Measurements from ENCODE around the gene ADGRB2.

Gene ADGRB2

GRCh38 chr1:31801458-31801857 is 37.3 kb upstream of the ADGRB2 start:
- DNase-seq (ENCODE audit: insufficient read length) (no peak), FAIRE-seq (no peak)
- no peak for TF ChIP-seq POLR2AphosphoS5 (IDR thresholded peaks at IDR 0.05; ENCODE audit: low read depth, low read length)
- no peak for TF ChIP-seq TAF1 (IDR thresholded peaks at IDR 0.05; ENCODE audit: borderline replicate concordance, low read depth, low read length)
- no peak for TF ChIP-seq POLR2A (IDR thresholded peaks at IDR 0.05; ENCODE audit: low read depth, low read length)

- no peak for FAIRE-seq
Observed at GRCh38 chr1:31800674-31800967, 36.5 kb upstream of the ADGRB2 start.

GRCh38 chr1:31799895-31800673 is 35.9 kb upstream of the ADGRB2 start:
- TF ChIP-seq POLR2A (IDR thresholded peaks at IDR 0.05; ENCODE audit: low read depth, low read length) (no peak), POLR2AphosphoS5 (IDR thresholded peaks at IDR 0.05; ENCODE audit: low read depth, low read length) (no peak), TAF1 (IDR thresholded peaks at IDR 0.05; ENCODE audit: borderline replicate concordance, low read depth, low read length) (no peak)
- DNase-seq (ENCODE audit: insufficient read length) (no peak), FAIRE-seq (no peak)

More at GRCh38 chr1:31800674-31800967, 36.5 kb upstream of the ADGRB2 start:
- DNase-seq (ENCODE audit: insufficient read length): no peak
- TF ChIP-seq TAF1 (IDR thresholded peaks at IDR 0.05; ENCODE audit: borderline replicate concordance, low read depth, low read length) (no peak), POLR2A (IDR thresholded peaks at IDR 0.05; ENCODE audit: low read depth, low read length) (no peak), POLR2AphosphoS5 (IDR thresholded peaks at IDR 0.05; ENCODE audit: low read depth, low read length) (no peak)

- no peak for DNase-seq (ENCODE audit: insufficient read length)
- no peak for FAIRE-seq
- TF ChIP-seq TAF1 (IDR thresholded peaks at IDR 0.05; ENCODE audit: borderline replicate concordance, low read depth, low read length) (no peak), POLR2A (IDR thresholded peaks at IDR 0.05; ENCODE audit: low read depth, low read length) (no peak), POLR2AphosphoS5 (IDR thresholded peaks at IDR 0.05; ENCODE audit: low read depth, low read length) (no peak)
Observed at GRCh38 chr1:31799196-31799894, 35.2 kb upstream of the ADGRB2 start.

- FAIRE-seq (no peak), DNase-seq (ENCODE audit: insufficient read length) (no peak)
Observed at GRCh38 chr1:31798433-31799195, 34.5 kb upstream of the ADGRB2 start.

GRCh38 chr1:31798086-31798432 is 33.9 kb upstream of the ADGRB2 start:
- DNase-seq (ENCODE audit: insufficient read length) (no peak), FAIRE-seq (no peak)
- no peak for TF ChIP-seq POLR2A (IDR thresholded peaks at IDR 0.05; ENCODE audit: low read depth, low read length)
- no peak for TF ChIP-seq POLR2AphosphoS5 (IDR thresholded peaks at IDR 0.05; ENCODE audit: low read depth, low read length)

More at GRCh38 chr1:31798433-31799195, 34.5 kb upstream of the ADGRB2 start:
- TF ChIP-seq POLR2AphosphoS5 (IDR thresholded peaks at IDR 0.05; ENCODE audit: low read depth, low read length): no peak
- TF ChIP-seq TAF1 (IDR thresholded peaks at IDR 0.05; ENCODE audit: borderline replicate concordance, low read depth, low read length): no peak
- TF ChIP-seq POLR2A (IDR thresholded peaks at IDR 0.05; ENCODE audit: low read depth, low read length): no peak

GRCh38 chr1:31797216-31797615 is 33.1 kb upstream of the ADGRB2 start:
- FAIRE-seq (no peak), DNase-seq (ENCODE audit: insufficient read length) (no peak)
- no peak for TF ChIP-seq POLR2AphosphoS5 (IDR thresholded peaks at IDR 0.05; ENCODE audit: low read depth, low read length)
- no peak for TF ChIP-seq POLR2A (IDR thresholded peaks at IDR 0.05; ENCODE audit: low read depth, low read length)
- no peak for TF ChIP-seq TAF1 (IDR thresholded peaks at IDR 0.05; ENCODE audit: borderline replicate concordance, low read depth, low read length)

GRCh38 chr1:31796707-31797106 is 32.6 kb upstream of the ADGRB2 start:
- FAIRE-seq (no peak), DNase-seq (ENCODE audit: insufficient read length) (no peak)
- TF ChIP-seq POLR2A (IDR thresholded peaks at IDR 0.05; ENCODE audit: low read depth, low read length) (no peak), TAF1 (IDR thresholded peaks at IDR 0.05; ENCODE audit: borderline replicate concordance, low read depth, low read length) (no peak), POLR2AphosphoS5 (IDR thresholded peaks at IDR 0.05; ENCODE audit: low read depth, low read length) (no peak)

GRCh38 chr1:31795801-31796621 is 31.9 kb upstream of the ADGRB2 start:
- DNase-seq (ENCODE audit: insufficient read length): no peak
- TF ChIP-seq POLR2AphosphoS5 (IDR thresholded peaks at IDR 0.05; ENCODE audit: low read depth, low read length) (no peak), TAF1 (IDR thresholded peaks at IDR 0.05; ENCODE audit: borderline replicate concordance, low read depth, low read length) (no peak), POLR2A (IDR thresholded peaks at IDR 0.05; ENCODE audit: low read depth, low read length) (no peak)
- no peak for FAIRE-seq

- TF ChIP-seq TAF1 (IDR thresholded peaks at IDR 0.05; ENCODE audit: borderline replicate concordance, low read depth, low read length): no peak
- FAIRE-seq (no peak), DNase-seq (ENCODE audit: insufficient read length) (no peak)
Observed at GRCh38 chr1:31795096-31795675, 31.0 kb upstream of the ADGRB2 start.

Measured in GM12892 (cell line).